Embryonic facial prominence (tissue), 1 donor: ENCODE measurements around the gene CYP2B6.
"Not testable (repeated sequence)": the region's sequence is repeated elsewhere in the genome, so short reads cannot be mapped to it uniquely, and the experiment has no call there.

Experiments
- DNase-seq: peaks from one replicate; pipeline ENCODE4 v3.0.0-alpha.2; 2016; ENCODE audit errors: extremely low spot score

CYP2B6 gene

GRCh38 chr19:40990972-40991381 lies at the start of gene CYP2B6:
Gene CYP2B6 (plus strand): TSS chr19:40991282. CDS start chr19:40991306, 24 bp downstream.
- DNase-seq = no peak

GRCh38 chr19:40941481-40942219 lies 49.4 kb upstream of the CYP2B6 start:
- DNase-seq = no peak

GRCh38 chr19:40945645-40946044 lies 45.4 kb upstream of the CYP2B6 start:
- no peak for DNase-seq

- no peak for DNase-seq
These were observed 44.0 kb upstream of the CYP2B6 start for GRCh38 chr19:40947114-40947513.

- no peak for DNase-seq
These were observed 43.5 kb upstream of the CYP2B6 start for GRCh38 chr19:40947573-40947972.

- DNase-seq = no peak
These were observed 42.3 kb upstream of the CYP2B6 start for GRCh38 chr19:40948580-40949299.

- no peak for DNase-seq
These were observed 36.5 kb upstream of the CYP2B6 start for GRCh38 chr19:40954573-40954972.

GRCh38 chr19:40959338-40959737 lies 31.7 kb upstream of the CYP2B6 start:
- DNase-seq = no peak

- DNase-seq = no peak
These were observed 30.9 kb upstream of the CYP2B6 start for GRCh38 chr19:40960062-40960685.

- no peak for DNase-seq
These were observed 30.3 kb upstream of the CYP2B6 start for GRCh38 chr19:40960780-40961179.

GRCh38 chr19:40962460-40962961 lies 28.6 kb upstream of the CYP2B6 start:
- DNase-seq = no peak

- DNase-seq = not testable (repeated sequence)
These were observed 26.7 kb upstream of the CYP2B6 start for GRCh38 chr19:40964361-40964760.

- DNase-seq = not testable (repeated sequence)
These were observed 25.7 kb upstream of the CYP2B6 start for GRCh38 chr19:40965351-40965750.

GRCh38 chr19:40966591-40966990 lies 24.5 kb upstream of the CYP2B6 start:
- DNase-seq = not testable (repeated sequence)

GRCh38 chr19:40968065-40968464 lies 23.0 kb upstream of the CYP2B6 start:
- DNase-seq = not testable (repeated sequence)

GRCh38 chr19:40969721-40970120 lies 21.4 kb upstream of the CYP2B6 start:
- not testable (repeated sequence) for DNase-seq

- DNase-seq = not testable (repeated sequence)
These were observed 20.4 kb upstream of the CYP2B6 start for GRCh38 chr19:40970396-40971345.

GRCh38 chr19:40974633-40975037 lies 16.4 kb upstream of the CYP2B6 start:
- no peak for DNase-seq

- DNase-seq = no peak
These were observed 14.9 kb upstream of the CYP2B6 start for GRCh38 chr19:40976134-40976533.

GRCh38 chr19:40976724-40977123 lies 14.4 kb upstream of the CYP2B6 start:
- no peak for DNase-seq

- not testable (repeated sequence) for DNase-seq
These were observed 11.3 kb upstream of the CYP2B6 start for GRCh38 chr19:40979759-40980158.
